SK-N-SH (cell line): ENCODE data around the gene KSR2.

Experiments
- CTCF ChIP-seq: fragments of 200-600 bp; sonication (generic); IDR thresholded peaks from 2 replicates; pipeline ENCODE4 v1.6.1; 2017; ENCODE audit warnings: antibody characterized with exemption, mild to moderate bottlenecking, moderate library complexity
- GABPA ChIP-seq: IDR thresholded peaks from 2 replicates; pipeline ENCODE4 v1.4.0; 2012; ENCODE audit warnings: low read depth, mild to moderate bottlenecking
- JUND ChIP-seq: IDR thresholded peaks from 2 replicates; pipeline ENCODE4 v1.4.0; 2012
- POLR2AphosphoS5 ChIP-seq: IDR thresholded peaks from 2 replicates; pipeline ENCODE4 v1.6.1; 2012; ENCODE audit warnings: low read depth, low read length
- RCOR1 ChIP-seq: fragments of 150-350 bp; IDR thresholded peaks from 2 replicates; pipeline ENCODE4 v1.6.1; 2017; ENCODE audit warnings: antibody characterized with exemption, low read length
- RFX5 ChIP-seq: IDR thresholded peaks from 2 replicates; pipeline ENCODE4 v1.6.1; 2012; ENCODE audit warnings: mild to moderate bottlenecking, improper control_type of control experiment, low read length
- TF ChIP-seq, protein P1 (sequence below): IDR thresholded peaks from 2 replicates; pipeline ENCODE4 v1.6.1; 2012; ENCODE audit warnings: mild to moderate bottlenecking, low read depth, low read length, moderate library complexity

DNA sequence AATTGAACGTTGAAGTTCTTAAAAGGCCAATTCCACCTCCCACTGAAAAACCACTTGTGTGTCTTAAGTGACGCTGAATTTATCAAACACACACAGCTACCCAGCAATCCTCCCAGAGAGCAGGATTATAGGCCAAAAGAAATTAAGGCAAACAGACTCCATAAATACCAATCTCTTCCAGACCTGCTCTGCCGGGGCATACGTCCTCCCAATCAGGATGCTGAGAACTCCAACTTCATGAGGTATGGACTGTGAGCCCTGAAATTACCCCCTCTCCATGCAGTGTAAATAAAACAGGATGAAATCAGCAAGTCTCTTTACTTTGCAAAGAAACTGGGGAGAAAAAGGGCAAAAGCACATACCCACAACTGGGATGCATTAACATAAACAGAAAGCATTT, 265.2 kb downstream of the KSR2 start:
- TF ChIP-seq CTCF, result no peak
- TF ChIP-seq GABPA, result no peak
- TF ChIP-seq JUND, result no peak
- TF ChIP-seq RFX5, result no peak
- no peak for TF ChIP-seq POLR2AphosphoS5
- TF ChIP-seq RCOR1, result no peak
- TF ChIP-seq, protein P1, sequence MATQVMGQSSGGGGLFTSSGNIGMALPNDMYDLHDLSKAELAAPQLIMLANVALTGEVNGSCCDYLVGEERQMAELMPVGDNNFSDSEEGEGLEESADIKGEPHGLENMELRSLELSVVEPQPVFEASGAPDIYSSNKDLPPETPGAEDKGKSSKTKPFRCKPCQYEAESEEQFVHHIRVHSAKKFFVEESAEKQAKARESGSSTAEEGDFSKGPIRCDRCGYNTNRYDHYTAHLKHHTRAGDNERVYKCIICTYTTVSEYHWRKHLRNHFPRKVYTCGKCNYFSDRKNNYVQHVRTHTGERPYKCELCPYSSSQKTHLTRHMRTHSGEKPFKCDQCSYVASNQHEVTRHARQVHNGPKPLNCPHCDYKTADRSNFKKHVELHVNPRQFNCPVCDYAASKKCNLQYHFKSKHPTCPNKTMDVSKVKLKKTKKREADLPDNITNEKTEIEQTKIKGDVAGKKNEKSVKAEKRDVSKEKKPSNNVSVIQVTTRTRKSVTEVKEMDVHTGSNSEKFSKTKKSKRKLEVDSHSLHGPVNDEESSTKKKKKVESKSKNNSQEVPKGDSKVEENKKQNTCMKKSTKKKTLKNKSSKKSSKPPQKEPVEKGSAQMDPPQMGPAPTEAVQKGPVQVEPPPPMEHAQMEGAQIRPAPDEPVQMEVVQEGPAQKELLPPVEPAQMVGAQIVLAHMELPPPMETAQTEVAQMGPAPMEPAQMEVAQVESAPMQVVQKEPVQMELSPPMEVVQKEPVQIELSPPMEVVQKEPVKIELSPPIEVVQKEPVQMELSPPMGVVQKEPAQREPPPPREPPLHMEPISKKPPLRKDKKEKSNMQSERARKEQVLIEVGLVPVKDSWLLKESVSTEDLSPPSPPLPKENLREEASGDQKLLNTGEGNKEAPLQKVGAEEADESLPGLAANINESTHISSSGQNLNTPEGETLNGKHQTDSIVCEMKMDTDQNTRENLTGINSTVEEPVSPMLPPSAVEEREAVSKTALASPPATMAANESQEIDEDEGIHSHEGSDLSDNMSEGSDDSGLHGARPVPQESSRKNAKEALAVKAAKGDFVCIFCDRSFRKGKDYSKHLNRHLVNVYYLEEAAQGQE, result no peak
